ENCODE measurements around the gene HCK.

- peak; percentile 80 to 98 (median 92) for TF ChIP-seq CTCF (IDR thresholded peaks at IDR 0.05)
- no peak for TF ChIP-seq POLR2A (IDR thresholded peaks at IDR 0.05)
Observed at GRCh38 chr20:32031007-32031958, 20.8 kb upstream of the HCK start.

Data from esophagus squamous epithelium (tissue), 4 donors.